ENCODE results near the gene SLC16A8.
A peak's percentile ranks its signal among the peaks of the same experiment; 100 is the strongest.
"Not testable (repeated sequence)": the region's sequence is repeated elsewhere in the genome, so short reads cannot be mapped to it uniquely, and the experiment has no call there.

SLC16A8 gene

GRCh38 chr22:38086001-38086845 lies 2.2 kb upstream of the SLC16A8 start:
- ATAC-seq, result peak in 1 of 2 donors; percentile 11

GRCh38 chr22:38085501-38085900 lies 1.5 kb upstream of the SLC16A8 start:
- ATAC-seq, result no peak

GRCh38 chr22:38085056-38085455 lies 1.1 kb upstream of the SLC16A8 start:
- no peak for ATAC-seq

GRCh38 chr22:38082986-38083710 lies 836 bp downstream of the SLC16A8 start:
- ATAC-seq, result no peak

- ATAC-seq, result no peak
These were observed 1.8 kb downstream of the SLC16A8 start for GRCh38 chr22:38081941-38082828.

GRCh38 chr22:38081636-38081940 lies 2.4 kb downstream of the SLC16A8 start:
- ATAC-seq, result no peak

- ATAC-seq, result peak; percentile 44 to 54
These were observed 2.9 kb downstream of the SLC16A8 start for GRCh38 chr22:38080850-38081635.

GRCh38 chr22:38080474-38080849 lies 3.5 kb downstream of the SLC16A8 start:
- no peak for ATAC-seq

GRCh38 chr22:38079804-38080203 lies 4.2 kb downstream of the SLC16A8 start:
- no peak for ATAC-seq

- ATAC-seq, result not testable (repeated sequence)
These were observed 4.8 kb downstream of the SLC16A8 start for GRCh38 chr22:38079208-38079607.

GRCh38 chr22:38078046-38078840 lies 5.7 kb downstream of the SLC16A8 start:
- ATAC-seq, result no peak

GRCh38 chr22:38077595-38077994 lies 6.4 kb downstream of the SLC16A8 start:
- no peak for ATAC-seq

- ATAC-seq, result no peak
These were observed 6.9 kb downstream of the SLC16A8 start for GRCh38 chr22:38077096-38077495.

GRCh38 chr22:38075961-38076360 lies 8.0 kb downstream of the SLC16A8 start:
- no peak for ATAC-seq

GRCh38 chr22:38075105-38075825 lies 8.7 kb downstream of the SLC16A8 start:
- ATAC-seq, result no peak

- no peak for ATAC-seq
These were observed 9.5 kb downstream of the SLC16A8 start for GRCh38 chr22:38074181-38075104.

- ATAC-seq, result no peak
These were observed 10.5 kb downstream of the SLC16A8 start for GRCh38 chr22:38073150-38074130.

Measured in activated CD4-positive, CD25-positive, alpha-beta regulatory T cell treated with anti-CD3 and anti-CD28 coated beads, Interleukin-2, amount 50 U/mL, for 24 hours (primary cell).